CD4-positive, CD25-positive, alpha-beta regulatory T cell (primary cell): ENCODE results near the gene RSRC2. TPM values are rescaled to one million over a fixed set of nuclear protein-coding genes. Genes with fewer than 3 reads are reported as not detected.
"Not testable (repeated sequence)": the region's sequence is repeated elsewhere in the genome, so short reads cannot be mapped to it uniquely, and the experiment has no call there.

Experiments
- ATAC-seq, 2 donors: fragments of 150-1000 bp; cut with Tn5 transposase; one replicate each; pipeline ENCODE4 v1.10.0; 2021; ENCODE audit warnings: low read depth in 2 of 2, moderate number of reproducible peaks in 2 of 2, moderate library complexity in 1 of 2
- DNase-seq, 3 donors: peaks; one replicate each; pipeline versions ENCODE4 v3.0.0 to v3.0.0-alpha.2; 2012 to 2022; ENCODE audit warnings: mixed read lengths in 1 of 3
- H3K27ac ChIP-seq: one replicate; pipeline ENCODE4 v1.7.0; 2013; ENCODE audit warnings: mild to moderate bottlenecking, low read length; ENCODE audit not compliant: insufficient read depth, poor library complexity, severe bottlenecking
- H3K27me3 ChIP-seq: one replicate; pipeline ENCODE4 v1.7.0; 2013; ENCODE audit warnings: low read length; ENCODE audit not compliant: control insufficient read depth, insufficient read depth
- H3K36me3 ChIP-seq: one replicate; pipeline ENCODE4 v1.7.0; 2013; ENCODE audit warnings: mild to moderate bottlenecking, low read length, moderate library complexity; ENCODE audit not compliant: control insufficient read depth, insufficient read depth
- H3K4me1 ChIP-seq: 2 replicates; pipeline ENCODE4 v1.7.0; 2013; ENCODE audit warnings: mild to moderate bottlenecking, low read length; ENCODE audit not compliant: insufficient read depth, control insufficient read depth, poor library complexity, severe bottlenecking
- H3K4me3 ChIP-seq: one replicate; pipeline ENCODE4 v1.7.0; 2013; ENCODE audit warnings: low read depth, mild to moderate bottlenecking, low read length, moderate library complexity
- H3K9me3 ChIP-seq, 2 experiments: 1 replicate in 1 of 2; 2 replicates in 1 of 2; pipeline ENCODE4 v1.7.0; 2013; ENCODE audit warnings: low read length in 2 of 2, mild to moderate bottlenecking in 1 of 2, moderate library complexity in 1 of 2; ENCODE audit not compliant: control insufficient read depth in 2 of 2
- H3K27ac Mint-ChIP-seq, 3 donors: one replicate each; pipeline ENCODE4 v1.8.0; 2020 to 2022; ENCODE audit warnings: mild to moderate bottlenecking in 3 of 3, mixed read lengths in 3 of 3, moderate library complexity in 2 of 3
- H3K27me3 Mint-ChIP-seq: one replicate; pipeline ENCODE4 v1.8.0; 2022; ENCODE audit warnings: mild to moderate bottlenecking, mixed read lengths
- H3K36me3 Mint-ChIP-seq: one replicate; pipeline ENCODE4 v1.8.0; 2020; ENCODE audit warnings: mixed read lengths
- H3K4me1 Mint-ChIP-seq, 4 donors: one replicate each; pipeline ENCODE4 v1.8.0; 2020 to 2022; ENCODE audit warnings: mixed read lengths in 4 of 4, mild to moderate bottlenecking in 1 of 4
- H3K4me3 Mint-ChIP-seq, 4 donors: one replicate each; pipeline ENCODE4 v1.8.0; 2020 to 2022; ENCODE audit warnings: mild to moderate bottlenecking in 4 of 4, mixed read lengths in 4 of 4, moderate library complexity in 3 of 4
- H3K9me3 Mint-ChIP-seq, 7 donors: one replicate each; pipeline ENCODE4 v1.8.0; 2020 to 2022; ENCODE audit warnings: mixed read lengths in 7 of 7, mild to moderate bottlenecking in 3 of 7, moderate library complexity in 2 of 7
- polyA plus RNA-seq, 4 donors: library from polyadenylated mRNA; unstranded; fragments of 300-500 nt; fragmentation: Illumina TruSeq; gene quantifications; one replicate each; pipeline ENCODE4 v1.2.3, GENCODE V29; 2021
- total RNA-seq: library from RNA; stranded (reverse); gene quantifications from one replicate; pipeline ENCODE4 v1.2.3, GENCODE V29; 2022

RSRC2 gene
- total RNA-seq (293 TPM), polyA plus RNA-seq (10 to 100 TPM; 28.3 to 37.5 (median 32.2) TPM)

- Mint-ChIP-seq H3K27ac (no peak within 1 kb of the TSS), H3K27me3 (no peaks in the 10 kb centered on the region), H3K4me1 (peaks cover 11 to 35% (median 27%) of the 10 kb centered on the region in 4 donors), H3K36me3 (peaks cover 19% of the 10 kb centered on the region), H3K4me3 (no peak within 1 kb of the TSS), H3K9me3 (no peaks in the 10 kb centered on the region)
- Histone ChIP-seq H3K27ac (peak within 1 kb of the TSS; percentile 99), H3K4me3 (peak within 1 kb of the TSS; percentile 100), H3K9me3 (no peaks in the 10 kb centered on the region), H3K4me1 (peaks cover 48% of the 10 kb centered on the region), H3K36me3 (peaks cover 18% of the 10 kb centered on the region), H3K27me3 (no peaks in the 10 kb centered on the region)
- DNase-seq (peak; percentile 98 to 100 (median 99)), ATAC-seq (peak; percentile 88 to 92)
These were observed at the start of gene RSRC2, which contains the start of gene KNTC1 for GRCh38 chr12:122526683-122527477. TSS of gene RSRC2 (minus strand) at chr12:122526936. CDS start at chr12:122526853, 83 bp downstream. TSS of gene KNTC1 (plus strand) at chr12:122527249. CDS start at chr12:122530064, 2,815 bp downstream.

- Histone ChIP-seq H3K4me3 (no peak overlapping the region), H3K36me3 (peaks cover 53% of the 10 kb centered on the region), H3K27ac (no peak overlapping the region), H3K9me3 (no peaks in the 10 kb centered on the region), H3K27me3 (no peaks in the 10 kb centered on the region), H3K4me1 (no peaks in the 10 kb centered on the region)
- H3K4me1 Mint-ChIP-seq, result no peaks in the 10 kb centered on the region
- H3K9me3 Mint-ChIP-seq, result no peaks in the 10 kb centered on the region
- no peak overlapping the region for H3K4me3 Mint-ChIP-seq
- peaks cover 37% of the 10 kb centered on the region for H3K36me3 Mint-ChIP-seq
- no peak for DNase-seq
- H3K27me3 Mint-ChIP-seq, result no peaks in the 10 kb centered on the region
- H3K27ac Mint-ChIP-seq, result no peak overlapping the region
- no peak for ATAC-seq
These were observed 45.1 kb upstream of the RSRC2 start for GRCh38 chr12:122571821-122572220.

GRCh38 chr12:122570006-122570405, 43.3 kb upstream of the RSRC2 start:
- DNase-seq, H3K27me3 Mint-ChIP-seq, H3K27ac ChIP-seq, H3K4me3 ChIP-seq, H3K27me3 ChIP-seq, ATAC-seq, H3K9me3 Mint-ChIP-seq, H3K4me1 Mint-ChIP-seq, H3K4me1 ChIP-seq, H3K4me3 Mint-ChIP-seq, H3K27ac Mint-ChIP-seq, H3K9me3 ChIP-seq: not testable (repeated sequence)
- peaks cover 41% of the 10 kb centered on the region for H3K36me3 ChIP-seq
- peaks cover 22% of the 10 kb centered on the region for H3K36me3 Mint-ChIP-seq

GRCh38 chr12:122569288-122569687, 42.6 kb upstream of the RSRC2 start:
- Mint-ChIP-seq H3K4me1 (no peaks in the 10 kb centered on the region), H3K27ac (no peak overlapping the region), H3K9me3 (no peaks in the 10 kb centered on the region), H3K36me3 (peaks cover 24% of the 10 kb centered on the region), H3K27me3 (no peaks in the 10 kb centered on the region), H3K4me3 (no peak overlapping the region)
- Histone ChIP-seq H3K4me3 (no peak overlapping the region), H3K36me3 (peaks cover 34% of the 10 kb centered on the region), H3K4me1 (no peaks in the 10 kb centered on the region), H3K27ac (no peak overlapping the region), H3K9me3 (no peaks in the 10 kb centered on the region), H3K27me3 (no peaks in the 10 kb centered on the region)
- ATAC-seq (no peak), DNase-seq (no peak)

- H3K4me1 Mint-ChIP-seq, H3K27ac ChIP-seq, H3K27me3 Mint-ChIP-seq, H3K4me3 Mint-ChIP-seq, H3K4me3 ChIP-seq, H3K9me3 Mint-ChIP-seq, H3K4me1 ChIP-seq, DNase-seq, H3K27ac Mint-ChIP-seq, H3K27me3 ChIP-seq, H3K9me3 ChIP-seq, ATAC-seq: not testable (repeated sequence)
- peaks cover 27% of the 10 kb centered on the region for H3K36me3 ChIP-seq
- peaks cover 23% of the 10 kb centered on the region for H3K36me3 Mint-ChIP-seq
These were observed 40.1 kb upstream of the RSRC2 start for GRCh38 chr12:122566816-122567215.

- DNase-seq (no peak), ATAC-seq (no peak)
- no peaks in the 10 kb centered on the region for H3K27me3 ChIP-seq
- no peak overlapping the region for H3K27ac ChIP-seq
- H3K4me3 Mint-ChIP-seq, result no peak overlapping the region
- H3K9me3 Mint-ChIP-seq, result peaks cover 0 to 1% (median 0%) of the 10 kb centered on the region in 7 donors
- H3K4me1 Mint-ChIP-seq, result no peaks in the 10 kb centered on the region
- no peak overlapping the region for H3K4me3 ChIP-seq
- H3K4me1 ChIP-seq, result no peaks in the 10 kb centered on the region
- H3K36me3 Mint-ChIP-seq, result peaks cover 19% of the 10 kb centered on the region
- no peaks in the 10 kb centered on the region for H3K27me3 Mint-ChIP-seq
- H3K36me3 ChIP-seq, result peaks cover 13% of the 10 kb centered on the region
- H3K27ac Mint-ChIP-seq, result peak overlapping the region in 1 of 3 donors; percentile 73
- no peaks in the 10 kb centered on the region for H3K9me3 ChIP-seq
These were observed 36.6 kb upstream of the RSRC2 start for GRCh38 chr12:122563361-122563760.

- no peaks in the 10 kb centered on the region for H3K27me3 Mint-ChIP-seq
- H3K36me3 Mint-ChIP-seq, result peaks cover 27% of the 10 kb centered on the region
- peaks cover 0 to 1% (median 0%) of the 10 kb centered on the region in 7 donors for H3K9me3 Mint-ChIP-seq
- Histone ChIP-seq H3K4me1 (no peaks in the 10 kb centered on the region), H3K36me3 (peaks cover 24% of the 10 kb centered on the region), H3K9me3 (no peaks in the 10 kb centered on the region), H3K4me3 (no peak overlapping the region), H3K27me3 (no peaks in the 10 kb centered on the region), H3K27ac (no peak overlapping the region)
- no peak for DNase-seq
- H3K4me1 Mint-ChIP-seq, result no peaks in the 10 kb centered on the region
- H3K4me3 Mint-ChIP-seq, result no peak overlapping the region
- no peak overlapping the region for H3K27ac Mint-ChIP-seq
- ATAC-seq, result no peak
These were observed 33.4 kb upstream of the RSRC2 start for GRCh38 chr12:122560138-122560537.
